ENCODE measurements around the gene POLR3B. TPM values are rescaled to one million over a fixed set of nuclear protein-coding genes. Genes with fewer than 3 reads are reported as not detected.
"Not testable (repeated sequence)": the region's sequence is repeated elsewhere in the genome, so short reads cannot be mapped to it uniquely, and the experiment has no call there.

The POLR3B gene
- total RNA-seq, 4 donors from 2014 or later, result 5.1 to 10.7 (median 7.4) TPM

- DNase-seq, result no peak
- no peak overlapping the region for H3K4me3 ChIP-seq
- TF ChIP-seq CTCF (IDR thresholded peaks at IDR 0.05) (no peak), POLR2A (IDR thresholded peaks at IDR 0.05) (no peak)
- H3K4me1 ChIP-seq, result peaks cover 0 to 39% (median 4%) of the 10 kb centered on the region in 4 donors
- no peaks in the 10 kb centered on the region for H3K27me3 ChIP-seq
- H3K9me3 ChIP-seq, result no peaks in the 10 kb centered on the region
- H3K27ac ChIP-seq, result no peak overlapping the region
- H3K36me3 ChIP-seq, result peaks cover 0 to 32% (median 0%) of the 10 kb centered on the region in 3 donors
Measured at GRCh38 chr12:106311139-106311538, 46.4 kb upstream of the POLR3B start.

DNA sequence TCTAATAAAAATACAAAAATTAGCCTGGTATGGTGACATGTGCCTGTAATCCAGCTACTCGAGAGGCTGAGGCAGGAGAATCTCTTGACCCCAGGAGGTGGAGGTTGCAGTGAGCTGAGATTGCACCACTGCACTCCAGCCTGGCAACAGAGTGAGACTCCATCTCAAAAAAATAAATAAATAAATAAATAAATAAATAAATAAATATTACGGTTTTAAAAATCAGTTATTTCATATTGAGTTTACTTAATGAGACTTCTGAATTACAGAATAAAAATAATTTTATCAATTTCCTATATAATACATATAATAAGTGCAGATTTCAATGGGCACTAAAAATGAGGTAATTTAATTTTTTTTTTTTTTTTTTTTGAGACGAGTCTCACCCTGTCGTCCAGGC, 44.1 kb upstream of the POLR3B start:
- not testable (repeated sequence) for H3K4me3 ChIP-seq, H3K9me3 ChIP-seq, H3K27ac ChIP-seq, DNase-seq, H3K27me3 ChIP-seq
- H3K4me1 ChIP-seq, result peaks cover 0 to 17% (median 0%) of the 10 kb centered on the region in 4 donors
- peaks cover 0 to 54% (median 0%) of the 10 kb centered on the region in 3 donors for H3K36me3 ChIP-seq

DNA sequence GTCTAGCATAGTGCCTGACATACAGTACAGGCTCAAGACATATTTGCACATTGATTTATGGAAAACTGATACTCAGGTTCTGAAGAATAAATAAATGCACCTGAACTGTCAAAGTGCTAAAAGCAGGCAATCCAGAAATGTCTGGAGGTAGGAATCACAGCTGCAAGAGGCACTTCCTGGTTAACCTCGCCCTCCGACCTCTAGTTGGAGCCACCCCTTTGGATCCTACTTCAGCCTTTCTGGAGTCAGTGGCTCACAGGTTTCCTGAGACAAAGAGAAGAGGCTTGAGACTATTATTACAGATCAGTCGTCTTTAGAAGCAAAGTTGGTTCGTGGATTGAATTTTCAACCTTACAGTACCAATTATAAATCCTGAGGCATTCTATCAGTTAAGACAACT, 42.0 kb upstream of the POLR3B start:
- H3K4me3 ChIP-seq, result no peak overlapping the region
- H3K27me3 ChIP-seq, result no peaks in the 10 kb centered on the region
- H3K4me1 ChIP-seq, result no peaks in the 10 kb centered on the region
- no peak overlapping the region for H3K27ac ChIP-seq
- DNase-seq, result no peak
- H3K36me3 ChIP-seq, result peaks cover 0 to 74% (median 0%) of the 10 kb centered on the region in 3 donors
- no peaks in the 10 kb centered on the region for H3K9me3 ChIP-seq
- TF ChIP-seq POLR2A (IDR thresholded peaks at IDR 0.05), result no peak
- TF ChIP-seq CTCF (IDR thresholded peaks at IDR 0.05), result peak in 1 of 6 experiments; percentile 3

DNA sequence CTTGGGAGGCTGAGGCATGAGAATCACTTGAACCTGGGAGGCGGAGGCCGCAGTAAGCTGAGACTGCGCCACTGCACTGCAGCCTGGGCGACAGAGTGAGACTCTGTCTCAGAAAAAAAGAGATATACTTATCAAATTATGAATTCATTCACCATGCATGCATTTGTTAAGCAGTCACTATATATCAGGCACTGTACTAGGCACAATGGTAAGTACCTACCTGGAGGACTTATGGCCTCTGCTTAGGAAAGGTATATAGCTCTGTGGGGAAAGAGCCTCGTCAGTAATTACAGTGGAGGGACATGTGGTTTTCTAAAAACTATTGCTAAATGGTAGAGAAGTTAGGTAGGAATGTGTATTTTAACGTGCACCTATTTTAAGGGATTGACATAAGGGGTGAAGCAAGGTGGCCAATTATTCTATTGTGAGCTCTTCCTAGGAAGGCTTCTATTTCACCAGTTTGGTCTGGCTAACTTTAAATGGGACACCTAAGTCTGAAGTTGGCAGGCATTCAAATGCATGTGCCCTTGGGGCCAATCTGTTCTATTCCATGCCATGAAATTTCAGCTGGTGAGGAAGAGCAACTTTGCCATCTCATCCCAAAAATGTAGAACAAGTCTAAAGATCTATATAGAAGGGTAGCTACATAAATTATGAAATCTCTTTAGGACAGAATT, 40.0 kb upstream of the POLR3B start:
- Histone ChIP-seq H3K27me3 (no peaks in the 10 kb centered on the region), H3K27ac (no peak overlapping the region), H3K9me3 (no peaks in the 10 kb centered on the region), H3K4me3 (no peak overlapping the region), H3K36me3 (peaks cover 0 to 90% (median 0%) of the 10 kb centered on the region in 3 donors), H3K4me1 (no peaks in the 10 kb centered on the region)
- no peak for DNase-seq
- no peak for TF ChIP-seq CTCF (IDR thresholded peaks at IDR 0.05)
- no peak for TF ChIP-seq POLR2A (IDR thresholded peaks at IDR 0.05)

- TF ChIP-seq CTCF (IDR thresholded peaks at IDR 0.05), result no peak
- TF ChIP-seq POLR2A (IDR thresholded peaks at IDR 0.05), result no peak
- Histone ChIP-seq H3K27ac (no peak overlapping the region), H3K36me3 (peaks cover 0 to 95% (median 3%) of the 10 kb centered on the region in 3 donors), H3K4me1 (no peaks in the 10 kb centered on the region), H3K27me3 (no peaks in the 10 kb centered on the region), H3K9me3 (no peaks in the 10 kb centered on the region), H3K4me3 (no peak overlapping the region)
- no peak for DNase-seq
Measured at GRCh38 chr12:106321139-106321850, 36.3 kb upstream of the POLR3B start.

DNA sequence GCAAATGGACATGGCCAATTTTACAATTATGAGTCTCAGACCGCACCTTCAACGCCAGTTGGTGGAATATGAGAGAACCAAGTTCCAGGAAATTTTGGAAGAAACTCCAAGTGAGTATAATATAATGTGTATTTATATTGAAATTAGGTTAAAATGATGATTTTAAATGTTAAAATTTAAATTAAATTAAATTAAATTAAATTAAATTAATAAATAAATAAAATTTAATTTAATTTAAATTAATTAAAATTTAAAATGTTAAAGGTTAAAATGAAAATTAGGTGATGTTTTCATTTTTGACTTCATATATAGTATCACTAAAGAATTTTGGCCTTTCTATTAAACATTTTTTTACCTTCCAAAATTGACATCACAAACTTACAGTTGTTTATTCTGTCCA, 34.0 kb upstream of the POLR3B start:
- Histone ChIP-seq H3K36me3 (peaks cover 0 to 80% (median 3%) of the 10 kb centered on the region in 3 donors), H3K4me1 (no peaks in the 10 kb centered on the region), H3K27ac (no peak overlapping the region), H3K9me3 (no peaks in the 10 kb centered on the region), H3K4me3 (no peak overlapping the region), H3K27me3 (no peaks in the 10 kb centered on the region)
- no peak for TF ChIP-seq CTCF (IDR thresholded peaks at IDR 0.05)
- TF ChIP-seq POLR2A (IDR thresholded peaks at IDR 0.05), result no peak
- DNase-seq, result no peak
